Measurements from ENCODE around the gene TRAPPC8. TPM values are rescaled to one million over a fixed set of nuclear protein-coding genes. Genes with fewer than 3 reads are reported as not detected.

The TRAPPC8 gene
- total and polyA plus RNA-seq, 2 of the 13 experiments (the other 11 are each of a cell fraction or from before 2014, with no cell fraction given): 34.6 to 50.8 TPM

- no peak for TF ChIP-seq POLR2AphosphoS5 (IDR thresholded peaks at IDR 0.05; ENCODE audit: low read depth, low read length)
- no peak for TF ChIP-seq HNRNPUL1 (IDR thresholded peaks at IDR 0.05; ENCODE audit: low read depth, low read length)
- TF ChIP-seq TBL1XR1 (IDR thresholded peaks at IDR 0.05; ENCODE audit: borderline replicate concordance, low read length, partially characterized antibody): no peak
- TF ChIP-seq SNRNP70 (IDR thresholded peaks at IDR 0.05; ENCODE audit: low read depth, low read length): no peak
- TF ChIP-seq NR2F1 (CRISPR knock-in tag; IDR thresholded peaks at IDR 0.05): 0 out of 4 replicates have a peak, but pooled peaks of 1 of the 2 experiments have one; percentile 9
- no peak for TF ChIP-seq ZNF121 (CRISPR knock-in tag; IDR thresholded peaks at IDR 0.05)
- no peak for TF ChIP-seq SP140L (CRISPR knock-in tag; IDR thresholded peaks at IDR 0.05; ENCODE audit: borderline replicate concordance)
- TF ChIP-seq, protein P1, sequence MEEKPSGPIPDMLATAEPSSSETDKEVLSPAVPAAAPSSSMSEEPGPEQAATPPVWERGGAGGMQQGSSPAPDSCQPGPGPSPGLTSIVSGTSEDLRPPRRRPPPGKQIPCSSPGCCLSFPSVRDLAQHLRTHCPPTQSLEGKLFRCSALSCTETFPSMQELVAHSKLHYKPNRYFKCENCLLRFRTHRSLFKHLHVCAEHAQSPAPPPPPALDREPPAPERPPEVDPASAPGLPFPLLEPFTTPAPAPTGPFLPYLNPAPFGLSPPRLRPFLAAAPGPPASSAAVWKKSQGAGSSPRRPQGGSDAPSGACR (CRISPR knock-in tag; IDR thresholded peaks at IDR 0.05): no peak
- no peak for TF ChIP-seq LRRFIP1 (CRISPR knock-in tag; conservative IDR thresholded peaks at IDR 0.05)
- TF ChIP-seq ZEB1 (IDR thresholded peaks at IDR 0.05; ENCODE audit: insufficient replicate concordance, low read depth): no peak
- no peak for TF ChIP-seq TARDBP (CRISPR knock-in tag; IDR thresholded peaks at IDR 0.05)
- TF ChIP-seq ATM (IDR thresholded peaks at IDR 0.05; ENCODE audit: borderline replicate concordance): no peak
- no peak for TF ChIP-seq ZNF451 (CRISPR knock-in tag; IDR thresholded peaks at IDR 0.05)
- TF ChIP-seq ZNF660 (CRISPR knock-in tag; IDR thresholded peaks at IDR 0.05; ENCODE audit: borderline replicate concordance, low read depth): no peak
- no peak for TF ChIP-seq KLF13 (CRISPR knock-in tag; IDR thresholded peaks at IDR 0.05)
- TF ChIP-seq CREB1 (IDR thresholded peaks at IDR 0.05): no peak
- no peak for TF ChIP-seq CREB1 (CRISPR knock-in tag; IDR thresholded peaks at IDR 0.05)
- TF ChIP-seq ZNF557 (CRISPR knock-in tag; IDR thresholded peaks at IDR 0.05): no peak
Measured at GRCh38 chr18:31943878-31944816, 1.2 kb upstream of the TRAPPC8 start (continued).
